ENCODE measurements around the gene TSPAN32. TPM values are rescaled to one million over a fixed set of nuclear protein-coding genes. Genes with fewer than 3 reads are reported as not detected.
"Not testable (repeated sequence)": the region's sequence is repeated elsewhere in the genome, so short reads cannot be mapped to it uniquely, and the experiment has no call there.

Gene TSPAN32
- total and polyA plus RNA-seq, 10 of the 15 experiments (the other 5 are each of a cell fraction or from before 2014, with no cell fraction given), result 0.08 TPM; not detected in 9

- Histone ChIP-seq H3K9me3 (replicated peaks; ENCODE audit: control insufficient read depth, insufficient read depth, low read length) (no peaks in the 10 kb centered on the region; the same call in 2 of the 3 replicates), H3K4me2 (ENCODE audit: control insufficient read depth, insufficient read depth) (no peak overlapping the region), H3K4me1 (ENCODE audit: control insufficient read depth, insufficient read depth, low read length) (no peaks in the 10 kb centered on the region), H4K20me1 (ENCODE audit: control insufficient read depth, insufficient read depth) (no peaks in the 10 kb centered on the region), H2AFZ (ENCODE audit: control insufficient read depth, low read depth, low read length) (no peak overlapping the region), H3K9ac (ENCODE audit: control insufficient read depth, insufficient read depth, low read length) (no peak overlapping the region), H3K36me3 (ENCODE audit: control insufficient read depth in 2 of 2, insufficient read depth in 2 of 2, low read length in 1 of 2) (no peaks in the 10 kb centered on the region), H3K4me3 (no peak overlapping the region), H3K79me2 (ENCODE audit: control insufficient read depth, insufficient read depth, low read length) (no peaks in the 10 kb centered on the region), H3K27me3 (replicated peaks in 1 of 2; ENCODE audit: control insufficient read depth in 2 of 2, insufficient read depth in 2 of 2, low read length in 1 of 2) (peaks cover 0 to 2% of the 10 kb centered on the region in 2 experiments; a peak in 2 of 4 replicates), H3K27ac (ENCODE audit: control insufficient read depth, insufficient read depth) (no peak overlapping the region)
- DNase-seq (ENCODE audit: low read depth, low spot score) (no peak), FAIRE-seq (no peak), ATAC-seq (no peak)
- BruUV-seq (replicated peaks), result no TSS peak
- ChIA-PET SMC1A (ENCODE audit: uncharacterized antibody, unreplicated experiment) (no interaction called here), CTCF (interaction anchor here (0.7 kb wide), 1 partner anchor 70 kb away, joined by 3 read pairs; no protein-coding TSS in a partner anchor), RAD21 (ENCODE audit: unreplicated experiment) (no interaction called here), POLR2A (no interaction called here)
- WGBS (ENCODE audit: insufficient coverage, insufficient replicate concordance, low lambda C conversion rate, missing lambda C conversion rate), result 0% methylated on average over 2 of the region's 2 CpGs
- no peak for TF ChIP-seq ZBED1 (IDR thresholded peaks at IDR 0.05; ENCODE audit: borderline replicate concordance)
- no peak for TF ChIP-seq HDGF (IDR thresholded peaks at IDR 0.05)
- no peak for TF ChIP-seq NBN (IDR thresholded peaks at IDR 0.05)
- no peak for TF ChIP-seq MYC (IDR thresholded peaks at IDR 0.05; ENCODE audit: insufficient read depth, insufficient read length, insufficient replicate concordance, low read length, severe bottlenecking)
- no peak for TF ChIP-seq TARDBP (IDR thresholded peaks at IDR 0.05; ENCODE audit: borderline replicate concordance)
- no peak for TF ChIP-seq STAT3 (IDR thresholded peaks at IDR 0.05; ENCODE audit: low read depth, low read length)
- TF ChIP-seq BHLHE40 (IDR thresholded peaks at IDR 0.05; ENCODE audit: borderline replicate concordance in 1 of 2, low read depth in 2 of 2, low read length in 1 of 2), result no peak
- TF ChIP-seq ZBTB4 (CRISPR knock-in tag; IDR thresholded peaks at IDR 0.05), result no peak
- no peak for TF ChIP-seq STAT1 (conservative IDR thresholded peaks at IDR 0.05)
- no peak for TF ChIP-seq POLR2AphosphoS5 (IDR thresholded peaks at IDR 0.05; ENCODE audit: low read length)
- no peak for TF ChIP-seq FOXM1 (IDR thresholded peaks at IDR 0.05; ENCODE audit: low read depth, low read length)
- no peak for TF ChIP-seq RB1 (IDR thresholded peaks at IDR 0.05; ENCODE audit: borderline replicate concordance)
- TF ChIP-seq BMI1 (IDR thresholded peaks at IDR 0.05; ENCODE audit: borderline replicate concordance), result no peak
- no peak for TF ChIP-seq HDAC2 (IDR thresholded peaks at IDR 0.05)
- intact Hi-C loops (cut with micrococcal nuclease; ENCODE audit: unreplicated experiment), result no loop called here
- in situ Hi-C loops (cut with MboI), result no loop called here
Observed at GRCh38 chr11:2280208-2280607, 21.6 kb upstream of the TSPAN32 start.

GRCh38 chr11:2286350-2286749 lies 15.5 kb upstream of the TSPAN32 start:
- CTCF ChIA-PET; H3K27ac ChIP-seq (ENCODE audit: control insufficient read depth, insufficient read depth); POLR2A ChIA-PET; in situ Hi-C loops (cut with MboI); H3K27me3 ChIP-seq (replicated peaks in 1 of 2; ENCODE audit: control insufficient read depth in 2 of 2, insufficient read depth in 2 of 2, low read length in 1 of 2); BruUV-seq (replicated peaks); H2AFZ ChIP-seq (ENCODE audit: control insufficient read depth, low read depth, low read length); H4K20me1 ChIP-seq (ENCODE audit: control insufficient read depth, insufficient read depth); H3K9ac ChIP-seq (ENCODE audit: control insufficient read depth, insufficient read depth, low read length); FAIRE-seq; SMC1A ChIA-PET (ENCODE audit: uncharacterized antibody, unreplicated experiment); H3K4me1 ChIP-seq (ENCODE audit: control insufficient read depth, insufficient read depth, low read length); H3K36me3 ChIP-seq (ENCODE audit: control insufficient read depth in 2 of 2, insufficient read depth in 2 of 2, low read length in 1 of 2); ATAC-seq; H3K9me3 ChIP-seq (replicated peaks; ENCODE audit: control insufficient read depth, insufficient read depth, low read length); intact Hi-C loops (cut with micrococcal nuclease; ENCODE audit: unreplicated experiment); H3K79me2 ChIP-seq (ENCODE audit: control insufficient read depth, insufficient read depth, low read length); DNase-seq (ENCODE audit: low read depth, low spot score); H3K4me2 ChIP-seq (ENCODE audit: control insufficient read depth, insufficient read depth); RAD21 ChIA-PET (ENCODE audit: unreplicated experiment); H3K4me3 ChIP-seq: not testable (repeated sequence)
- WGBS (ENCODE audit: insufficient coverage, insufficient replicate concordance, low lambda C conversion rate, missing lambda C conversion rate), result 79% methylated on average over 10 of the region's 13 CpGs

Measured in GM12878 (cell line).